GM23248 (cell line): ENCODE results near the gene PHIP.

Experiments used
- EZH2 ChIP-seq: fragments of 200-600 bp; sonication (generic); IDR thresholded peaks from 2 replicates; pipeline ENCODE4 v1.6.1; 2018; ENCODE audit warnings: antibody characterized with exemption, mild to moderate bottlenecking; ENCODE audit not compliant: insufficient read depth, poor library complexity, severe bottlenecking
- EZH2phosphoT487 ChIP-seq: fragments of 200-600 bp; sonication (generic); IDR thresholded peaks from 2 replicates; pipeline ENCODE4 v1.6.1; 2018; ENCODE audit warnings: antibody characterized with exemption, moderate library complexity, mild to moderate bottlenecking, low read depth; ENCODE audit not compliant: insufficient read depth

- no peak for TF ChIP-seq EZH2
- TF ChIP-seq EZH2phosphoT487: no peak
Measured at GRCh38 chr6:78947962-78948361, 130.1 kb downstream of the PHIP start.
